Measurements from ENCODE around the gene NHERF1.

Gene NHERF1

DNA sequence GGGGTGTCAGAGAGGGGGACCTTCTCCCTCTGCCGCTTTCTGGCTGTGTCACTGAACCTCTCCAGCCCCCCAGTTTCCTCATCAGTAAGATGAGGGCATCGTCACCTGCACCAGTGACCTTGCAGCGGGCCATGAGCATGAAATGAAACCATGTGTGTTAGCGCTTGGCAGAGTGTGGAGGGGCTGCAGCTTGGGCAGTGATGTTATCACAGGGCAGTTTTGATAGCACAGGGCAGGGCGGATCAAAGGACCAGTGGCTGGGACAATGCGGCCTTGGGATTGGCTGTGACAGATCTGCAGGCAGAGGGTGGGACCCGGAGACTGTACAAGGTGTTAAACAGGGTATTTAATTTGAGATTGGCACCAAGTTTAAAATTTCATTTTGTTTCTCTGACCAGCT lies 66.6 kb downstream of the NHERF1 start:
- no peak for DNase-seq

- DNase-seq = no peak
Measured at GRCh38 chr17:74815550-74816370, 67.3 kb downstream of the NHERF1 start.

DNA sequence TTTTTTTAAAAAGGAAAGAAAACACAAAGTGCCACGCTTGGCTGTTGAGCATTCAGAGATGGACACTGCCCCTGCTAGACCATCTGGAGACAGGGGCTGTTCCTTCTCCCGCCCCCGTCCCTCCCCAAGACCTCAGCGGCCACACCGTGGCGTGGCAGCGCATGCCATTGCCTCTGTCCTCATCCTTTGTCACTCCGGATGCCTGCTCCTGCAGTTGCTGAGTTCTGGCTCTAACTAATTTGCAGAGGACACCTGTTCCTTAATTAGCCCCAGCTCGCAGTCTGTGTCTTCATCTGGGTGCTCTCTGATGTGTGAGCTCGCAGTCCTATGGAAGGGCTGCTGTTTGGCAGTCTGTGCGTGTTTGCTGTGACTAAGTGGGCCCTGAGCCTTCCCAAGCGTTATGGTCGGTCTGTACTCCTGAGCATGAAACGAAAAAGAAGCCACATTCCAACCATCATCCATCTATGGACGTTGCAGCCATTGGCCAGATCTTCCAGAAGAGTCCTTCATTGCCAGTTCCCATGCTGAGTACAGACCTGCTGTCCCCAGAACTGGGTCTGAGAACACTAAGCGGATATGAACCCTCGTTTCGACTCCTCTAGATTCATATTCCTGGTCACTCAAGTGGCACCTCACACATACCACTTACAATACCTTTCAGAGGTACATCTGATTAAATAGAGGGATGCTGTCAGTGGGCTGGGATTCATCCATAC lies 68.6 kb downstream of the NHERF1 start:
- no peak for DNase-seq

DNA sequence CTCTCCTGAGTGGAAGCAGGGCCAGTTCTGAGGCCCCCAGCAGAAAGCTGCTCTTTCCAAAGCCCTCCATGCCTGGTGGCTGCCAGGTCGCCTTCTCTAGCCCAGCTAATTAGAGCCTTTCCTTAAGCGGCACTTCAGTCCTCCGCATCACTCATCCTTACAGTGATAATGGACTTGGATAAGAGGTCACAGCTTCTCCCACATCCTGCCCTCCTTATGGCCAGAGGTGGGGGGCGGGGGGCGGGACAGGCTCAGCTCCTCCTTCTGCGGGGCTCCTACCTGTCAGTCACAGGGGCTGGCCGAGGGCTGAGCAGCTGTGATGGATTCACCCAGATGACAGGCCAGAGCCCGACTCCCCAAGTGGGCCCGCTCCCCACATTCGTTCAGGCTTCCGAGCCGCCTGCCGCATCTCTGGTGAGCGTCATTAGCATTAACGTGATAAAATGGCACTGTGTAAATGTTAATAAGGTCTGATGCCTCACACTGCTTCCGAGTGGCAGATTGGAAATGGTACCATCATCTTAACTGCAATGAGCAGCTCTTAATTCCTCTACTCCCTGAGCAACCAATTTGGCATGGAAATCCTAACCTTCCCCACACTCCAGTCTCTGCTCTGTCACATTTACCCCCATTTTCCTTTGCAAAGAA lies 70.0 kb downstream of the NHERF1 start:
- no peak for DNase-seq

Measured in COR-L47 (cell line).